Activated T-cell treated with anti-CD3 and anti-CD28 coated beads, Interleukin-2, amount 50 U/mL, for 24 hours (primary cell): ENCODE measurements around the gene SUSD1.

Source experiments
- DNase-seq: peaks from one replicate; pipeline ENCODE4 v3.0.0-alpha.2; 2020
- H3K27ac Mint-ChIP-seq: 2 replicates; pipeline ENCODE4 v1.8.0; 2020; ENCODE audit warnings: mild to moderate bottlenecking, mixed read lengths
- H3K27me3 Mint-ChIP-seq: 2 replicates; pipeline ENCODE4 v1.8.0; 2020; ENCODE audit warnings: mixed read lengths
- H3K36me3 Mint-ChIP-seq: 2 replicates; pipeline ENCODE4 v1.8.0; 2020; ENCODE audit warnings: low read depth, mixed read lengths
- H3K4me1 Mint-ChIP-seq: 2 replicates; pipeline ENCODE4 v1.8.0; 2020; ENCODE audit warnings: low read depth, mixed read lengths
- H3K4me3 Mint-ChIP-seq: 2 replicates; pipeline ENCODE4 v1.8.0; 2020; ENCODE audit warnings: mild to moderate bottlenecking, moderate library complexity, mixed read lengths
- H3K9me3 Mint-ChIP-seq: 2 replicates; pipeline ENCODE4 v1.8.0; 2020; ENCODE audit warnings: mixed read lengths

SUSD1 gene

GRCh38 chr9:112047538-112048066, 127.5 kb downstream of the SUSD1 start:
- peaks cover 11% of the 10 kb centered on the region for H3K4me1 Mint-ChIP-seq
- no peaks in the 10 kb centered on the region for H3K36me3 Mint-ChIP-seq
- H3K27me3 Mint-ChIP-seq: no peaks in the 10 kb centered on the region
- DNase-seq: no peak
- no peak overlapping the region for H3K27ac Mint-ChIP-seq
- H3K4me3 Mint-ChIP-seq: no peak overlapping the region
- H3K9me3 Mint-ChIP-seq: peaks cover 2% of the 10 kb centered on the region

- DNase-seq: no peak
- Mint-ChIP-seq H3K4me3 (no peak overlapping the region), H3K4me1 (peaks cover 23% of the 10 kb centered on the region), H3K36me3 (no peaks in the 10 kb centered on the region), H3K9me3 (peaks cover 2% of the 10 kb centered on the region), H3K27ac (no peak overlapping the region), H3K27me3 (no peaks in the 10 kb centered on the region)
Measured at GRCh38 chr9:112046181-112046580, 128.9 kb downstream of the SUSD1 start.

- peaks cover 2% of the 10 kb centered on the region for H3K27me3 Mint-ChIP-seq
- H3K27ac Mint-ChIP-seq: no peak overlapping the region
- H3K4me1 Mint-ChIP-seq: peaks cover 29% of the 10 kb centered on the region
- H3K36me3 Mint-ChIP-seq: no peaks in the 10 kb centered on the region
- no peak for DNase-seq
- peaks cover 2% of the 10 kb centered on the region for H3K9me3 Mint-ChIP-seq
- no peak overlapping the region for H3K4me3 Mint-ChIP-seq
Measured at GRCh38 chr9:112044881-112045280, 130.2 kb downstream of the SUSD1 start.

GRCh38 chr9:112044186-112044585, 130.9 kb downstream of the SUSD1 start:
- H3K36me3 Mint-ChIP-seq: no peaks in the 10 kb centered on the region
- peaks cover 2% of the 10 kb centered on the region for H3K9me3 Mint-ChIP-seq
- H3K4me3 Mint-ChIP-seq: no peak overlapping the region
- DNase-seq: no peak
- H3K27me3 Mint-ChIP-seq: peaks cover 2% of the 10 kb centered on the region
- no peak overlapping the region for H3K27ac Mint-ChIP-seq
- H3K4me1 Mint-ChIP-seq: peaks cover 31% of the 10 kb centered on the region

- Mint-ChIP-seq H3K36me3 (no peaks in the 10 kb centered on the region), H3K4me1 (peaks cover 37% of the 10 kb centered on the region), H3K27ac (no peak overlapping the region), H3K9me3 (peaks cover 2% of the 10 kb centered on the region), H3K4me3 (no peak overlapping the region), H3K27me3 (peaks cover 2% of the 10 kb centered on the region)
- DNase-seq: no peak
Measured at GRCh38 chr9:112043423-112043822, 131.7 kb downstream of the SUSD1 start.

GRCh38 chr9:112042769-112043168, 132.3 kb downstream of the SUSD1 start:
- H3K9me3 Mint-ChIP-seq: peaks cover 2% of the 10 kb centered on the region
- peaks cover 41% of the 10 kb centered on the region for H3K4me1 Mint-ChIP-seq

GRCh38 chr9:112042244-112042638, 132.9 kb downstream of the SUSD1 start:
- no peak overlapping the region for H3K27ac Mint-ChIP-seq

More at GRCh38 chr9:112042769-112043168, 132.3 kb downstream of the SUSD1 start:
- Mint-ChIP-seq H3K4me3 (no peak overlapping the region), H3K36me3 (no peaks in the 10 kb centered on the region), H3K27me3 (peaks cover 2% of the 10 kb centered on the region), H3K27ac (no peak overlapping the region)
- DNase-seq: no peak

GRCh38 chr9:112041536-112042243, 133.4 kb downstream of the SUSD1 start:
- H3K4me3 Mint-ChIP-seq: no peak overlapping the region
- peaks cover 43% of the 10 kb centered on the region for H3K4me1 Mint-ChIP-seq
- peaks cover 2% of the 10 kb centered on the region for H3K27me3 Mint-ChIP-seq
- no peak overlapping the region for H3K27ac Mint-ChIP-seq
- H3K9me3 Mint-ChIP-seq: no peaks in the 10 kb centered on the region
- DNase-seq: no peak
- no peaks in the 10 kb centered on the region for H3K36me3 Mint-ChIP-seq

More at GRCh38 chr9:112042244-112042638, 132.9 kb downstream of the SUSD1 start:
- H3K9me3 Mint-ChIP-seq: peaks cover 2% of the 10 kb centered on the region
- peaks cover 41% of the 10 kb centered on the region for H3K4me1 Mint-ChIP-seq
- peaks cover 2% of the 10 kb centered on the region for H3K27me3 Mint-ChIP-seq
- no peaks in the 10 kb centered on the region for H3K36me3 Mint-ChIP-seq
- H3K4me3 Mint-ChIP-seq: no peak overlapping the region
- DNase-seq: no peak

GRCh38 chr9:112041199-112041535, 133.9 kb downstream of the SUSD1 start:
- no peak overlapping the region for H3K4me3 Mint-ChIP-seq
- H3K27me3 Mint-ChIP-seq: peaks cover 2% of the 10 kb centered on the region
- no peak for DNase-seq
- H3K4me1 Mint-ChIP-seq: peaks cover 46% of the 10 kb centered on the region
- H3K9me3 Mint-ChIP-seq: no peaks in the 10 kb centered on the region
- no peaks in the 10 kb centered on the region for H3K36me3 Mint-ChIP-seq
- no peak overlapping the region for H3K27ac Mint-ChIP-seq

- no peak for DNase-seq
- peaks cover 76% of the 10 kb centered on the region for H3K4me1 Mint-ChIP-seq
- peak overlapping the region; percentile 23 for H3K4me3 Mint-ChIP-seq
- peak overlapping the region; percentile 91 for H3K27ac Mint-ChIP-seq
- H3K36me3 Mint-ChIP-seq: no peaks in the 10 kb centered on the region
- H3K27me3 Mint-ChIP-seq: peaks cover 2% of the 10 kb centered on the region
- H3K9me3 Mint-ChIP-seq: no peaks in the 10 kb centered on the region
Measured at GRCh38 chr9:112038017-112038408, 137.1 kb downstream of the SUSD1 start.

GRCh38 chr9:112037281-112038016, 137.6 kb downstream of the SUSD1 start:
- H3K9me3 Mint-ChIP-seq: no peaks in the 10 kb centered on the region
- H3K36me3 Mint-ChIP-seq: no peaks in the 10 kb centered on the region
- peak overlapping the region; percentile 91 for H3K27ac Mint-ChIP-seq
- peak overlapping the region; percentile 23 for H3K4me3 Mint-ChIP-seq
- peaks cover 79% of the 10 kb centered on the region for H3K4me1 Mint-ChIP-seq
- H3K27me3 Mint-ChIP-seq: peaks cover 2% of the 10 kb centered on the region
- peak; percentile 60 for DNase-seq

GRCh38 chr9:112035166-112035826, 139.8 kb downstream of the SUSD1 start:
- H3K27ac Mint-ChIP-seq: no peak overlapping the region
- H3K4me1 Mint-ChIP-seq: peaks cover 80% of the 10 kb centered on the region
- H3K36me3 Mint-ChIP-seq: no peaks in the 10 kb centered on the region
- DNase-seq: no peak
- H3K4me3 Mint-ChIP-seq: no peak overlapping the region
- no peaks in the 10 kb centered on the region for H3K27me3 Mint-ChIP-seq
- H3K9me3 Mint-ChIP-seq: no peaks in the 10 kb centered on the region

- H3K36me3 Mint-ChIP-seq: no peaks in the 10 kb centered on the region
- DNase-seq: no peak
Measured at GRCh38 chr9:112034216-112034611, 140.9 kb downstream of the SUSD1 start.

GRCh38 chr9:112033237-112034215, 141.6 kb downstream of the SUSD1 start:
- Mint-ChIP-seq H3K9me3 (no peaks in the 10 kb centered on the region), H3K4me3 (no peak overlapping the region), H3K27ac (no peak overlapping the region), H3K4me1 (peaks cover 86% of the 10 kb centered on the region), H3K27me3 (no peaks in the 10 kb centered on the region), H3K36me3 (no peaks in the 10 kb centered on the region)
- no peak for DNase-seq

More at GRCh38 chr9:112034216-112034611, 140.9 kb downstream of the SUSD1 start:
- H3K27me3 Mint-ChIP-seq: no peaks in the 10 kb centered on the region
- no peak overlapping the region for H3K4me3 Mint-ChIP-seq
- H3K27ac Mint-ChIP-seq: no peak overlapping the region
- H3K4me1 Mint-ChIP-seq: peaks cover 84% of the 10 kb centered on the region
- no peaks in the 10 kb centered on the region for H3K9me3 Mint-ChIP-seq
